HS-5 (cell line): ENCODE data around the gene C11orf68.
"Not testable (repeated sequence)": the region's sequence is repeated elsewhere in the genome, so short reads cannot be mapped to it uniquely, and the experiment has no call there.

Experiments used
- DNase-seq: peaks from one replicate; pipeline ENCODE4 v3.0.0-alpha.2; 2012; ENCODE audit warnings: low read depth

The C11orf68 gene

DNA sequence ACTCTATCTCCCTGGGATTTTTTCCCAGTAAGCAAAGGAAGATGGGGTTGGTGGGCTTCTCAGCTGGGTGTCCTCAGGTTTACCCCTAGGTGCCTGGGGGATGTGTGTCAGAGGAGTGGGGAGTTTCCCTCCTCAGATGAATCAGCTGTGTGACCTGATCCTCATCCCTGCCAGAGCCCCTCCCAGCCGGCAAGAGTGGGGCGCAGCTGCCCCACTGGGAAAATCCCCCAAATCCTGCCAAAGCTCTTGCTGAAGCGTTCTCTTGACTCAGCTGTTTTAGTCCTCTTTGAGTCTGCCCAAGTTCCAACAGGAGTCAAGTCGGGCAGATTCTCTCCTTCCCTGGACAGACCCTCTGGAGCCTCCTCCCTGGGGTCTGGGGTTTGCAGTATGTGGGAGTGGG lies 6.0 kb downstream of the C11orf68 start:
- no peak for DNase-seq

DNA sequence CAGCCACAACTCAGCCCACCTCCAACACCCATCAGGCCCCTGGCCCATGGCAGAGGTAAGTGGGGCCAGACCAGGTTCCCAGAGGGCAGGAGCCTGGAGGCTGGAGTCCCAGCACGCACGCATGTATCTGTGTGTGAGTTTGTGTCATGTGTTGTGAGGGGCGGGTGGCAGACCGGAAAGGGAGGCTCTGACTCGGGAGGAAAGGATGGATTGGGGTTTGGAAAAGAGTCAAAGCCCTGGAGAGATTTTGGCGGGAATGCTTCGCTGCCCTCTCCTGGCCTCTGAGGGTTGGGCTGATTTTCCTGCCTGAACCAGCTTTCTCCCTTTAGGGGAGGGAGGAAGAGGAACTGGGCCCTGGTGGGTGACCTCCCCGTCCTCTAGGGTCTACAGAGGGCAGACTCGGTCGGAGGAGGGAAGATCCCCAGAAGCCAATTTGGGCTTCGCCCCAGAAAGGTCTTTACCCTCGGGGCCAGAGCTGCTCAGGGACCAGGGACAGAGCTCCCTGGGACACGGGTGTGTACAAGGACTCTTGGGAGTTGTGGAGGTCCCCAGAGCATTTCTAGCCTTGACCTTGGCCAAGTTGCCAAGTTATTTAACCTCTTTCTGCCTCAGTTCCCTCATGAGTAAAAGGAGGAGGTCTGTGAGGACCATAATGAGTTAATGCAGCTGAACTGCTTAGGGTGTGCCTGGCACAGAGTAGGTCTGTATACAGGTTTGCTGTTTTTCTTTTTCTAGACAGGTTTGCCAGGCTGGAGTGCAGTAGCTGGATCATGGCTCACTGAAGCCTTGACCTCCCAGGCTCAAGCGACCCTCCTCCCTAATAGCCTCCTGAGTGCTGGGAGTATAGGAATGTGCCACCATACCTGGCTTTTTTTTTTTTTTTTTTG lies 6.9 kb downstream of the C11orf68 start:
- DNase-seq, result peak; percentile 97

DNA sequence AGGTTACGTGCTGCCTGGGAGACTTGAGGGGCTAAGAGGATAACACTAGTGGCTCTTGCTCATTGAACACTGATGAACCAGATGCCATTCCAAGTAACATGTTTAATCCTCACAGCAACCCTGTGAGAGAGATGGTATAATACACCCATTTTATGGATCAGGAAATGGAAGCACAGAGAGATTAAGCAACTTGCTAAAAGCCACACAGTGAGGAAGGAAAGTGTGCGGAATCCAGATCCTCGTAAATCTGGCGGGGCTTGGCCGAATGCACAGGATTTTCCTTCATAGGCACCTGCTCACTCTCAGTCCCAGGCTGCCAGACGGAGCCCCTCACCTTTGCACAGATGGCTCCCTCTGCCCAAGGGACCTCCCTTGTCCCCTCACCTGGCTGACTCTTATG lies 11.0 kb downstream of the C11orf68 start:
- no peak for DNase-seq

DNA sequence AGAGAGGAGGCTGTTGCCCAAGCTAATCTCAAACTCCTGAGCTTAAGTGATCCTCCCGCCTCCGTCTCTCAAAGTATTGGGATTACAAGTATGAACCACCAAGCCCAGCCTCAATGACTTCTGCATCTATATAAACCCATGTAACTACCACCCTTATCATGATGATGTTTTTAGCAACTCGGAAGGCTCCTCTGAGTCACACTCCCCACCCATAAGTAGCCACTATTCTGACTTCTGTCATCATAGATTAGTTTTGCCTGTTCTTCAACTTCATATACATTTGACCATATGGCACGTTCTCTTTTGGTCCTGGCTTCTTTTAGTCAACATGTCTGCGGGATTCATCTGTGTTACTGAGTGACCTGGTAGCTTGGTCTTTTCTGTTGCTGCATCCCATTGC lies 12.3 kb downstream of the C11orf68 start:
- no peak for DNase-seq

DNA sequence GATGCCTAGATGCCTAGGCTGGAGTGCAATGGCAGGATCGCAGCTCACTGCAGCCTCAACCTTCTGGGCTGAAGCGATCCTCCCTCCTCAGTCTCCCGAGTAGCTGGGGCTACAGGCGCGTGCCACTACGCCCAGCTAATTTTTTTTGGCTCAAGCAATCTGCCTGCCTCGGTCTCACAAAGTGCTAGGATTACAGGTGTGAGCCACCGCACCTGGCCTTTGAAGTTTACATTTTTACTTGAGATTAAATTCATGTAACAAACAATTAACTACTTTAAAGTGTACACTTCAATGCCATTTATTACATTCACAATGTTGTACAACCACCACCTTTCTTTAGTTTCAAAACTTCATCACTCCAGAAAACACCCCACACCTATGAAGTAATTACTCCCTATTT lies 15.1 kb downstream of the C11orf68 start:
- no peak for DNase-seq

DNA sequence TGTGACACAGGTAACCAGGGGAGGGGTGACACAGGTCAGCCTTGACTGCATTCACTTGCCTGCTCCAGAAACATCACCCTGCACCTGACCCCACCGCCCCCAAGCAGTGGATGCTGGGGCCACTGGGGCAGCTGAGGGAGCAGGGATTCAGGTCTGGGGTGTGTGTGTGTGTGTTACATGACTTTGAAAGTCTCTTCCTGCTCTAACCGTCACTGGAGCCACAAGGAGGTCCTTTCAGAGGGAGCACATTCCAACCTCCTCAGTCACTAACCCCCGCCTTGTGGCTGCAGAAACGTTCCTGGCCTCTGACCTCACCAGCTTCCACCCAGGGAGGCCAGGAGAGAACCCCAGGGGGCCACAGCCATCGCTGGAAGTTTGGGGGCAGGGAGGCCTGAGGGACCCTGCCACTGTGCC lies 15.8 kb downstream of the C11orf68 start:
- DNase-seq, result peak; percentile 90

DNA sequence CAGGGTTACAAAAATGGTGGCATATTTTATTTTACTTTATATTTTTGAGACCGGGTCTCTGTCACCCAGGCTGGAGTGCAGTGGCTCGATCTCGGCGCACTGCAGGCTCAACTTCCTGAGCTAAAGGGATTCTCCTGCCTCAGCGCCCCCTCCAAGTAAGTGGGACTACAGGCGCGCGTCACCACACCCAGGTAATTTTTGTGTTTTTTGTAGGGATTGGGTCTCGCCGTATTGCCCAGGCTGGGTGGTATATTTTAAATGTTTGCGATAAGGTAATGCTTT lies 18.0 kb downstream of the C11orf68 start:
- no peak for DNase-seq

DNA sequence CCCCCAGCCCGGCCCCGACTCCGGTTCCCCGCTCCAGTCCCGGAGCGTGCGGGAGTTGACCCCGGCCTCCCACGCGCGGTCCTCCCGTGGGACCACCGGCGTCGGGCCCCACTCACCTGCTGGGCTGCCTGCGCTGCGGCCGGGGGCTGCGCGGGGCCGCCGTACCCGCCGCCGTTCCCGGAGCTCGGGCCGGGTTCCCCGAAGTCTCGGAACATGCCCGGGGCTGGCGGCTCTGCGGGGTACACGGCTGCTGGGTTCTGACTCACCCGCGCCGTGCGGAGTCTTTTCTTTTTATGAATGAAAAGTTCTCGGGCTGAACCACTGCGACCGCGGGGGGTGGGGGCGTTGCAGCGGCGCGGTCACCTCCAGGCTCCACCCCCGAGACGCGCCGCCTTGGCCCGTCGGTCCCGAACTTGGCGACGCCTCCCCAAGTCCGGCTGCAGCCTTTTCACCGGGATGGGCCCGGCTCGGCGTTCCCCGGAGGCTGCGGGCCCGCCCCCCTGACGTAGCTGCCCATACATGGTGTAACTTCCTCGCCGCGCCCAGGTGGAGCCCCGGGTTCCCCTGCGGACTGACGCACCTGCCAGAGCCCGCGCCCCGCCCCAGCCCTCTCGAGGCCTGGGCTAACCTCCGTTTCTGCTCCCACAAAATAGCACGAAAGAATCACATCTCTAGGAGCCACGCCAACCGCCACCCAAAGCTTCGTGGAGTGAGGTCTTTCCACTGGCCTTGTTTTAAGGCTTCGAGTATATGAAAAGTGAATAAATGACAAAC lies 18.6 kb downstream of the C11orf68 start, which contains the start of gene FOSL1:
Gene FOSL1, minus strand, starts transcription at position 264 of the 774 bp plus-strand sequence. Its CDS starts 49 bp downstream, at position 215.
- peak; percentile 92 for DNase-seq

DNA sequence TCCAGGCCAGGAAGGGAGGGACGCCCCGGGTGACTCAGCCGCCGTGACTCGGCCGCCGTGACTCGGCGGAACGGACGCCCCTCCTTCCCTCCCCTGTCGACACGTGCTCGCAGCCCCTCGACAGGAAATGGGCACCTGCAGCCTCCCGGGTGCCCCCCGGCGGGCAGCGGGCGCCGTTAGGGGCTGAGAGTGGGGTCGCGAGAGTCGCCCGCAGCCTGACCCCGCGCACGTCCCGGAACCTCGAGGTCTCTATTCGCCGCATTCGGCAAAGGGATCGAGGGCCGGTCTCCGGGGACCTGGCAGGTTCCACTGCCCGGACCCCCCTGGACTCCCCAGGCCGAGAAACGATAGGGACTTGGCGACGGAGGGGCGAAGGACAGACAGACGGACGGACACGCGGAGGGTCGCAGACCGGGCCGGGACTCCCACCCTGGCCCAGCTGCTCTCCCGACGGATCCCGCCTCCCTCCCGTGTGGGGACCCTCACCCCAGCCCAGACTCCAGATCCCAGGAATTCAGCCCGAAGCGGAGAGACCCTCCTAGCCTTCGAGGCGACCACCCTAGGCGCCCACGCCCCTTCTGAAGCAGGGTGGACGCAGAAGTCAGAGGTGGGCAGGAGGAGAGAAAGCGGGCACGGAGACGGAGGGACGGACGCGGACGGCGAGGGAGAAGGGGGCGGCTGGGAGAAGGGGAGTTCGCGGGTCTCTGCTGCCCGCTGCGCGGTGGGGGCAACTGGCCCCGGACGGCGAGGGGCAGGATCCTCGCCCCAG lies 19.3 kb downstream of the C11orf68 start:
- no peak for DNase-seq

DNA sequence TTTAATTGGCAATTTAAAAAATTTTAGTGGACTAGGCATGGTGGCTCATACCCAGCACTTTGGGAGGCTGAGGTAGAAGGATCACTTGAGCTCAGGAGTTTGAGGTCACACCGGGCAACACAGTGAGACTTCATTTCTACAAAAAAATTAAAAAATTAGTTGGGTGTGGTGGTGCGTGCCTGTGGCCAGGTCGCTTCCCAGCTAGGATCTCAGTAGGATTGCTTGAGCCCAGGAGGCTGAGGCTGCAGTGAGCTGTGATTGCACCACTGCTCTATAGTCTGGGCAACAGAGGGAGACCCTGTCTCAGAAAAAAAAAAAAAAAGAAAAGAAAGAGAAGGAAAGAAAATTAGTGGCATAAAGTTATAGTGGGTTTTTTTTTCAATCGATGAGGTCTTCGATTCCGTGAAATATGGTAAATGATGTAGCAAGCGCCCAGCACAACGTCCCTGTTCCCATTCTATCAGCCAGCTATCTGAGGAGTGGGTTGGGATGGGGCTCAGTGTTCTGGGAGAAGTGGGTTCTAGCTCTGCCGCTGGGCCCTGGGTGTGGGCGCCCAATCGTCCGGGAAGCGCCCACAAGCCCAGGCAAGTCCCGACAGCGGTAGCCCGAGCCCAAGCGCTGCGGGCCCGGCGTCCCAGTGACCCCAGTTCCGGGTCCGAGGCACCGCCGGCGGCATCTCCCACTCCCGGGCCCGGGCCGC lies 20.1 kb downstream of the C11orf68 start:
- DNase-seq, result no peak

DNA sequence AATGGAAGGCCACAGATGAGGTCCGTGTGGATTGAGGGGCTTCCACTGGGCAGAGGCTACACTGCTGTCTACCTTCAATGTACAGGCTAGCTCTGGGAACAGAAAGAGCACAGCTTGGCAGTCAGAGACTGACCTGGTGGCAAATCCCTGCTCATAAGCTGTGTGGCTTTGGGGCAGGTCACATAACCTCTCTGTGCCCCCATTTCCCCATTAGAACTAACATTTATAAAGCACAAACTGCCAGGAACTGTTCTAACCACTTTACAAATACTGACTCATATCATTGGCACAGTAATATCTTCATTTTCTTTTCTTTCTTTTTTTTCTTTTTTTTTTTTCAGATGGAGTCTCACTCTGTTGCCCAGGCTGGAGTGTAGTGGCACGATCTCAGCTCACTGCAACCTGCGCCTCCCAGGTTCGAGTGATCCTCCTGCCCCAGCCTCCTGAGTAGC lies 21.8 kb downstream of the C11orf68 start:
- no peak for DNase-seq

DNA sequence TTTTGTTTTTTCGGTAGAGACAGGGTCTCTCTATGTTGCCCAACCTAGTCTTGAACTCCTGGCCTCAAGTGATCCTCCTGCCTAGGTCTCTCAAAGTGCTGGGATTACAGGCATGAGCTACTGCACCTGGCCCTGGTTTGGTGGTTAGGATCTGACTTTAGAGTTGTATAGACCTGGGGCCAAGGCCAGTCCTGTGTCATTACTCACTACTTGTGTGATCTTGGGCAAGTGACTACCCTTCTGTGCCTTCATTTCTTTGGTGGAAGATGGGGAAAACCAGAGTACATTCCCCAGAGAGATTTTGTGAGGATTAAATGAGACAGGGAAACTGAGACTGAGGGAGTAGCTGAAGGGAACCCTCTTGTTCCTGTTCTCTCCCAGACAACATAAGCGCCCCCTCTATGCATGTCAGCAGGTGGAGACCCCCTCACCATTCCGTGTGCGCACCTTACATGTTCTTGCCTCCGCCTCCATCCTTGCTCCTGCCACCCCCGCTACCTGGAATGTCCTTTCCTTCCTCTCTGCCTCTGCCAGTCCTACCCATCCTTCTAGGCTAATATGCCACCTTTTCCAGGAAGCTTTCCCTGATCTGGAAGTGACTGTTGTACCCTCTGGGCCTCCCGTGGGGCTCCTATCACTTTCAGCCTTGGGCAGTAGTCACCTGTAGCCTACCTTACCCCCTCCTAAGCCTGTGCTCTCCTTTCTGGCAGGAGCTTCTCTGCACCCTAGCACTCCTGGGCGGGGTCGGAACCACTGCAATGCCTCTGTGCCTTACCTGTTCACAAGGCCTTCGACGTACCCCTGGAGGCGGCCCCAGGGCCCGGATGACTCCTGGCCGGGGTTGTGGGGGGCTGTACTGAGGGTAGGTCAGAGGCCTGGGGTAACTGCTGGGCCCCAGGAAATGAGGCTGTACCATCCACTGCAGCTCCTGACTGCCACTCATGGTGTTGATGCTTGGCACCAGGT lies 22.5 kb downstream of the C11orf68 start:
- DNase-seq, result no peak

DNA sequence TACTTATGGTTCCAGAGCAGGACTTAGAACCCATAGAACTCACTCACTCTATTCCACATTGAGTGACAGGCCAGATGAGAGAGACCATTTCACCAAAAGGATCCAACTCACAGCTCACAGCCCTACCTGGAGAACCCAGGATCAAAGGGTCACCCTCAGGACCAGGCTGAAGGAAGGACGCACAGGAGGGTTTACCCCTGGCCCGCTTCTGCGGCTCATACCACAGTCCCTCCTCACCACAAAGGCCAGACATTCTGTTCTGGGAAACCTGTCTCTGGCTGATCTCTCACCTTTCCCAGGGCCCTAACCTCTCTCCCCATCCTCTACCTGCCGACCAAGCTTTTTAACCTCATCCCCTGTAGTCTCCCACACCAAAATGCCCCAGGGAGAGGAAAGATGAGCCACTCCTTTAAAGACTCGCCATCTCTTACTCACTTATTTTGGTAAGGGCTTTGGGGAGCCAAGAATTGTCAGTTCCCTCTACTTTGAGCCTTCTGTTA lies 23.3 kb downstream of the C11orf68 start:
- DNase-seq, result no peak

DNA sequence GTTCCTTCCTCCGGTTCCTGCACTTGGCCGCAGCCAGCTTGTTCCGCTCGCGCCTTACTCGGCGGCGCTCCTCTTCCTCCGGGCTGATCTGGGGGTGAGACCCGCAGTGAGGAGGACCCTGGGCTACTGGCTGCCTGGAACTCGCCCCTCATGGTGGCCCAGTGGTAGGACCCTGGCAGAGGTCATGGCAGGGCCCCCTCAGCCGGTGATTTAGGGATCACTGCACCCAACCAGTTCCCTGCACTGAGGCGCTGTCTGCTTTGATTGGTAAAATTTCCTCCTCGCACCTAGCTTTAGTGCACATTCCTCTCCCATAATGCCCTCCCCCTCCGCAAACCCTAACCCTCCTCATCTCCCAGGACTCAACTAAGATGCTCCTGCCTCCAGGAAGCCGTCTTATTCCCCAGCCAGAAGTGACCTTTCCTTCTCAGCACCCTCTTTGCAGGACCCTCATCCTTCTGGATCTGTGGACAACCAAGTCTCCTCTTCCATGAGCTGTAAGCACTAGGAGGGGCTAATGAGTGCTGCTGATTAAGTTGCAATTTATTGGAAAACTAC lies 24.7 kb downstream of the C11orf68 start:
- no peak for DNase-seq

DNA sequence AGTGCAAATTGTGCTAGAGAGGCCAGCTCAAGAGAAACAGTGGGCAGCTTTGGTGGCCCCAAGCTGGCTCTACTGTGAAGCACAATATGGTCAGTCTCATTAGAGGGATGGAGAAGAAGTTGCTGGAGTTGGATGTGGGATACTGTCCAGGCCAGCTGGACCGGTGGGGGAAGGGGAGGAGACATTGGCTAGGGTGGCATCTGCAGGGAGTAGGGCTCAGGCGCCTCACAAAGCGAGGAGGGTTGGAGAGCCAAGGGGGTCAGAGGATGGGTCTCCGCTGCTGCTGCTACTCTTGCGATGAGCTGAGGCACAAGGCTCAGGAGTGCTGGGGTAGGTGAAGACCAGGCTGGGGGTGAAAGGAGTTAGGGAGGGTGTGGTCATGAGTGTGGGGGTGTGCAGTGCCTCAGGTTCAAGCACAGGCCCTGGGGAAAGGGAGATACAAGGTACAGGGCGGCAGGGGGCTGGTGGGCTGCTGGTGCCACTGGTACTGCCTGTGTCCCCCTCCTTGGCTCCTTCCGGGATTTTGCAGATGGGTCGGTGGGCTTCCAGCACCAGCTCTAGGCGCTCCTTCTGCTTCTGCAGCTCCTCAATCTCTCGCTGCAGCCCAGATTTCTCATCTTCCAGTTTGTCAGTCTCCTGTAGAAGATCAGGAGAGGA lies 26.1 kb downstream of the C11orf68 start:
- DNase-seq, result no peak

DNA sequence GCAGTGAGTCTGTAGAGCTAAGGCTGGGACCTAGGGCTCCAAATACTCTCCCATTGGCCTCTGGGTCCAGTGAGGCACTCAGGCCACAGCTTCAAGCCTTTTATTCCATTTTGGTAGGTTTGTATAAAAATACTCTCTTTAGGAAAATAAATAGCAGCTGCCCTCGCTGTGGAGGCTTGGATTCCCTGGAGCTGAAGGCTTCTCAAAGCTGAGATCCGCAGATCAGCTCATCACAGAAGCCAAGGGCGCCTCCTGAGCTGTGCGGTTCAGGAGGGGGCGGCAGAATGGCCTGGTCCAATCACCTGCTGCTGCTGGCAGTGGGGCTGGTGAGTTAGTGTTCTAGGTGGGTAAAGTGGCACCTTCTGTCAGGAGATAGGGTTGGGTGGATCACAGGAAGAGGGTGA lies 26.7 kb downstream of the C11orf68 start:
- not testable (repeated sequence) for DNase-seq

DNA sequence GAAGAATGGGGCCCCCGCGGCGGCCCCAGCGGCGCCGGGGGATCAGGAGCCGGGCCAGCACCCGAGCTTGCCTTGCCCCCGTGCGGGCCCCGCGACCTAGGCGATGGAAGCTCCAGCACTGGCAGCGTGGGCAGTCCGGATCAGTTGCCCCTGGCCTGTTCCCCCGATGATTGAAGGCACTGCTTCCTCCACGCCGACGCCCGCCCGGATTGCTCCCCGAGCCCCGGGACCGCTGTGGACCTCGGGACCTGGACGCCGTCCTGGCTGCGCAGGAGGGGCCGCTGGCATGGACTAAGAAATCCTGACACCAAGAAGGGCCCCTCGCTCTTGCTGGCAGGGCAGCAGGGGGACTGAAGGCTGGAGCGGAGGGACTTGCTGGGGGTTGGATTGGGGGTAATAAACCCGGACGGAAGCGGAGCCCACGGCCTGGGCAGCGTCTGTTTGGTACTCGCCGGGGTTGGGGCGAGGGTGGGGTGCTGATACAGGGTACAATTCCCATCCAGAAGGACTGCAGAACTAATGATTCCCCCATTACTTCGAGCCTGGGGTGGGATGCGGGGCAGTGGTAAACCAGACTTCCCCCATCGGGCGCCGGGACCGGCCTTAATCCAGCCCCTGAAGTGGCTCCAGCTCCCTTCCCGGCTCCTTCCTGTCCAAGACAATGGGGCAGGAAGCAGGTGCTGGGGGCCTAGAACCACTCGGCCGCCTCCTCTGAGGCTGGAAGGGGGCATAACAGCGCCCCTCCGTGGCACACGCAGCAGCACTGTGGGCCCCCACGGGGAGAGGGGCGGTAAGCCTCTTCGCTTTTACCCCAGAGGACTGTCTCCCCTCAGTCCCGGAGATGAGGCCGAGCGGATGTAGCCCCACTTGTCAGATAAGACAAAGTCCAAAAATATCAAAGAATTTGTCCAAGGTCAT lies 27.4 kb downstream of the C11orf68 start:
- DNase-seq, result no peak
